IPS DF 4.7 (cell line): ENCODE results near the gene KIF27.
"Not testable (repeated sequence)": the region's sequence is repeated elsewhere in the genome, so short reads cannot be mapped to it uniquely, and the experiment has no call there.

ENCODE experiments used
- DNase-seq: peaks from one replicate; pipeline ENCODE4 v3.0.0-alpha.2; 2013; ENCODE audit warnings: low spot score; ENCODE audit errors: extremely low read depth

The KIF27 gene

DNA sequence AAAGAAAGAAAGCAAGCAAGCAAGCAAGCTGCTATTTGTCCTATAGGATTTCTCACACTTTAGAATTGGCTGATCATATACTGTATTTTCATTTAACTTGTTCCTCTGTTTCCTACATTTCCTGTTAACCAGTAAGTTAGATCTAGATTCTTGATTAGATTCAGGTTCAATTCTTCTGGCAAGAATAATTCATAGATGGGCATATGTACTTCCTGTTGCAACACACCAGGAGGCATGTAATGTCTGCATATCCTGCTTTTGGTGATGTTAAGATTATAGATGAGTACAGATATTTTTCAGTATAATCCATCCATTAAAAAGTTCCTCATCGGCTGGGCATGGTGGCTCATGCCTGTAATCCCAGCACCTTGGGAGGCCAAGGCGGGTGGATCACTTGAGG, 10.8 kb upstream of the KIF27 start:
- no peak for DNase-seq

DNA sequence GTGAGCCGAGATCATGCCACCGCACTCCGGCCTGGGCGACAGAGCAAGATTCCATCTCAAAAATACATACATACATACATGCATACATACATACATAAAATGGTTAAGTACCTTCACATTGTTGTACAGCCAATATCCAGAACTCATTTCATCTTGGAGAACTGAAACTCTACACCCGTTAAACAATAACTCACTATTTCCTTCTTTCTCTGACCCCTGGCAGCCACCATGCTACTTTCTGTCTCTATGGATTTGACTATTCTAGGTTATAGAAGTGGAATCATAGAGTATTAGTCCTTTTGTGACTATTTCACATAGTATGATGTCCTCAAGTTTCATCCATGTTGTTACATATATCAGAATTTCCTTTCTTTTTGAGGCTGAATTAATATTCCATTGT, 9.6 kb upstream of the KIF27 start:
- no peak for DNase-seq

DNA sequence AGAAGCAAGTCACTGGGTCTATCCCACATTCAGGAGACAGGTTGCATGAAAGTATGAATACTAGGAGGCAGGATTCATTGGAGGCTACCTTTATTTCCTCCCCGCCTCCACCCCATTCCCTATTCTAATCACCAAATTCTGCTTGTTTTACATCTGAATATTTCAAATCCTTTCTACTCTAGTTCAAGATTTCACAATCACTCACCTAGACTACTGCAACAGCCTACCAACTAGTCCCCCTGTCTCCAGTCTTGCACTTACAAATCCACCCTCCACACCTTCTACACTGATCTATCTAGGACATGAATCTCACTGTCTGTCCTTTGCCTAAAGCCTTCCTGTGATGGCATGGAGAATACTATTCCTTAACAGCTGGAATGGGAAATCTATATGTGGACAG, 6.4 kb upstream of the KIF27 start:
- DNase-seq = no peak

DNA sequence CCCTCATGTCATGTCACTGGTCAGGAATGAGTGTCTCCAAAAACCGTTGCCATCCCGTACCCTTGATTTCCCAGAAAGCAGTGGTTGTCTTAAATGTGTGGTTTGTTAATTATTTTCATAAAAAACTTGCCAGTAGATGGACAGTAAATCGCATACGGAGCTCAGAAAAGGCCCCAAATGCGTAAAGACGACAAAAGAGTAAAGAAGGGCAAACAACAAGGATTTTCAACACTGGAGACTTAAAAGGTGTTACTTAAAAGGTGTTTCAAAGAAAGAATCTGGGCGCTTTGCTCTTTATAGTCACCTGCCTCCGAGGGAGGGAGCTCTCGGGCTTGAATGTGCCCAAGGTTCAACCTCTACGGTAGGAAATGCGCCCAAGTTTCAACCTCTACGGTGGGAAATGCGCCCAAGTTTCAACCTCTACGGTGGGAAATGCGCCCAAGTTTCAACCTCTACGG, 734 bp downstream of the KIF27 start:
- DNase-seq = no peak

DNA sequence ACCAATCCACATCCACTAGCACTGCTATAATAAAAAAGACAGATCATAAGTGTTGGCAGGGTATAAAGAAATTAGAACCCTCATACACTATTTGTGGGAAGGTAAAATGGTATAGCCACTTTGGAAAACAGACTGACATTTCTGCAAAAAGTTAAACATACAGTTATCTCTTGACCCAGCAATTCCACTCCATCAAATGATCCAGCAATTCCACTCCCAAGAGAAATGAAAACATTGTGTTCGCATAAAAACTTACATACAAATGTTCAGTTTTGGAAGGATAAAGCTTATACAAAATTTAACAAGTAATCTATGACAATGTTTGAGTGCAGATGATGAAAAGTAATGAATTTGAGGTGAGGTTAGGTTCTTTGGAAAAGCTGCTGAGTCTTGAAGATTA, 2.1 kb downstream of the KIF27 start:
- no peak for DNase-seq

DNA sequence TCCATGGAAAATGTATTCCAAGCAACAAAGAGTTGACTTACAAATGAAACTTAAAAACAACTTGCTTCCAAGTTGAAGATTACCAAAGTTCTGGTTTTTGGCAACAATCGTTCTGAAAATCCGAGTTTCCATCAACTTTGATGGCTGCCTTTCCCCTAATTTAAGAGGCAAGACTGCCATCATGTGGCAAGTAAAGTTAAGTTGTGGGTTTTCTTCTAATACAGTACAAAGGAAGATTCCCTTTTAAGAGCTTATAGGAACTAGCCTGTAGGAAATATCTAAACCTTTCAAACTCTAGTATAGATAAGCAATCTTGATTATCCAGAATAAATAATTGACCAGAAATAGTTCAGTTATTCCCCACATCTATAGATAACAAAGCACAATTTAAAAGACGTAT, 9.0 kb downstream of the KIF27 start:
- not testable (repeated sequence) for DNase-seq

DNA sequence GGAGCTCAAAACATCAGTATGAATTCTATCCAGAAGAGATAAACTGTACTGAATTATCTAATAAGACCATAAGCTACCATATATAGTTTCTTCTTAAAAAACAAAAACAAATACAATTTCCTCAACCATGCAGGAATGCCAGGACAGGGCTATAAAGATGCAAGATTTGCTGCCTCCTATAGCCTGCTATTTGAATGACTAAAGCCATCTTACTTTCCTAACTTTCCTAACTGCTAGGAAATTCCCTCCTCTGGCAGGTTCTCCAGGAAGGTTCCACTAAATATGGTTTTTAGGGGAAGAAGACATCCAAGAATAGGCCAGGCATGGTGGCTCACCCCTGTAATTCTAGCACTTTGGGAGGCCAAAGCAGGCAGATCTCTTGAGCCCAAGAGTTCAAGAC, 15.1 kb downstream of the KIF27 start:
- no peak for DNase-seq

DNA sequence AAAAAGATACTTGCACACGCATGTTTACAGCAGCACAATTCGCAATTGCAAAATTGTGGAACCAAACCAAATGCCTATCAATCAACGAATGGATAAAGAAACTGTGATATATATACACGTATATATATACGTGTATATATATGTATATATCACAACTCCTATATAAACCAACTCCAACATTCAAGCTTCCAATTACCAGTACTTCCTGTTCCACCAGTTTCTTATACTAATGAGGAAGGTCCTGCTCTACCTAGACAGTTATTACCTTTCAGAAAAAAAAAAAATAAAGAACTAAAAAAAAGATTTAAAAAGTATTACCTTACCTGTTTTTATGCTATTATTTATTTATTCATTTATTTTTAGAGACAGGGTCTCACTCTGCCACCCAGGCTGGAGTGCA, 20.6 kb downstream of the KIF27 start:
- DNase-seq = not testable (repeated sequence)

DNA sequence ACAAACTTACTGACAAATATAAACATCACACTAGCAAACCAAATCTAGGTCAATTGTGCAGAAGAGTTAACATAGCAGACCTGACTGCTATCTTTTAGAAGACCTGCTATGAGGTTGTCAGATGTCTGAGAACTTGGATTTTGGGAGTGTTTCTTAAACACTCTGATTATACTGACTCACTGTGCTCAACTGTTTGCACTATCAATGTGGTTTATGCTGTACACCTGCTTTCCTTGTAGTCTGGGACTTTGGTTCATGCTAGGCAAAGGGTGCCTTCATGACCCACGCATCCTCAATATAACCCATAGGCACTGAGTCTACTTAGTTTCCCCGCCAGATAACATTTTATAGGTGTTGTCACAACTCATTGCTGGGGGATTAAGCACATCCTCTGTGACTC, 26.9 kb downstream of the KIF27 start:
- DNase-seq = not testable (repeated sequence)

DNA sequence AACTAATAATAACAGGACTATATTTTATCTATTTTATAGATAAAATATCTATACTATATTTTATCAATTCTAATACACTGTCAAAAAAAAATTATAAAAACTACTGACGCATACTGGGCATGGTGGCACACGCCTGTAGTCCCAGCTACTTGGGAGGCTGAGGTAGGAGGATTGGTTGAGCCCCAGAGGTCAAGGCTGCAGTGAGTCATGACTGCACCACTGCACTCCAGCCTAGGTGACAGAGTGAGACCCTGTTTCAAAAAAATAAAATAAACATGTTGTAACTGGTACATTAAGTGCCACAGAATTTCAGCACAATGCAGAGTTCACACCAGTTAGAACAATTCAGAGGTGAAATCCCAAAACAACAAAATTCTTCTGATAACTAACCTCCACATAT, 34.7 kb downstream of the KIF27 start:
- not testable (repeated sequence) for DNase-seq

DNA sequence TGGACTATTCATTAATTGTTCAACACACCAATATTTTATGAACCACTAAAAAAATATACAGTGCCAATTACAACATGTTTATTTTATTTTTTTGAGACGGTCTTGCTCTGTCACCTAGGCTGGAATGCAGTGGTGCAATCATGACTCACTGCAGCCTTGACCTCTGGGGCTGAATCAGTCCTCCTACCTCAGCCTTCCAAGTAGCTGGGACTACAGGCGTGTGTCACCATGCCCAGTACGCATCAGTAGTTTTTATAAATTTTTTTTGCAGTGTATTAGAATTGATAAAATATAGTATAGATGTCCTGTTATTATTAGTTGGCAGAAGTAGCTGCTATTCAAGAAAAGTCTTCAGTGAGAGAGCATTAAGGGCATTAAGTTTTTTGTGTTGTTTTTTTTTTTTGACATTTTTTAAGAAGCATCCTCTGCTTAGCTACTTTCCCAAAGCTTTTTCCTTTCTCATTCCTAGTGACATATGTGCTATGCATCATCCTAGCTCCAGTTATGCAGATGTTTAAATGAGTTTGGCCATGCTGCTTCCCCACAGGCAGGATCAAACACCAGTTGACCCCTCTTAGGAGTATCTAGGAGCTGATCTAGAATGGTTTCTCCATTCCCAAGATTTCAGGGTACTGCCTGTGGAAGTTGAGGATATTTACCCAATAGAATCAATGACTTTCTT, 35.5 kb downstream of the KIF27 start:
- not testable (repeated sequence) for DNase-seq

DNA sequence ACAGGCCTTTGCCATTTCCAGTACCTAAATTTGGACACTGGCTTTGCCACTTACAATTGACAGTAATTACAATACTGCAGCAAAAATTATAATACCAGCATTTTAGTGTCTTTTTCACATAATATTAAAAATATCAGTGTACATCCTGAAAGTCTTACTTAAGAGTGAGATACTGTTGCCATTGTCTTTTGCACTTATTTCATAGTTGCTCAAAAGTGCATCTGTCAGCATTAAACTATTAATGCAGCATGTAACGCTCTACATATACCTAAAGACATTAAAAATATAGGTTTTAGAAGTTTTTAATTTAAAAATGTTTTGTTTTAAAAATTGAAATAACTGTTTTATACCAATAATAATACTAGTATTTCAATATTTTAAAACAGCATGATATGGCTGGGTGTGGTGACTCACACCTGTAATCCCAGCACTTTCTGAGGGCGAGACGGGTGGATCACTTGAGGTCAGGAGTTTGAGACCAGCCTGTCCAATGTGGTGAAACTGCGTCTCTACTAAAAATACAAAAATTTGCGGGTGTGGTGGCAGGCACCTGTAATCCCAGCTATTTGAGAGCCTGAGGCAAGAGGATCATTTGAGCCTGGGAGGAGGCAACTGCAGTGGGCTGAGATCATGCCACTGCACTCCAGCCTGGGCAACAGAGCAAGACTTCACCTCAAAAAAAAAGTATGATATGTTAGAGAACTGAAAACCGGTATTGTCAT, 39.4 kb downstream of the KIF27 start:
- not testable (repeated sequence) for DNase-seq

DNA sequence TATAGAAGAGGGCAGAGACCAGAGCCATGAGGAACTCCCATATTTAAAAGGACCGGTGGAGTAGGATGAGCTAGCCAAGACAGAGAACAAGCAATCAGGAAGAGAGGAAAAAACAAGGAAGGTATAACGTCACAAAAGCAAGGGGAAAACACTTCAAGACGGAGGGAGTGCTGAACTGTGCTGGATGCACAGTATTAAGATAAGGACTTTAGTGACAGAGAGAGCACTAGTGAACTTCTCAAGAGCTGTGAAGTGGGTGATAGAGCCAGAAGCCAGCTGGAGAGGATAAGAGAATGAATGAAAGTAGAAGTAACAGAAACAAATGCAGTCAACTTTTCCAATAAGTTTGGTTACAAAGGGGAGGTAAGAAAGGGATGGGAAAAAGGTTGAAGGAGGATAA, 45.7 kb downstream of the KIF27 start:
- not testable (repeated sequence) for DNase-seq

DNA sequence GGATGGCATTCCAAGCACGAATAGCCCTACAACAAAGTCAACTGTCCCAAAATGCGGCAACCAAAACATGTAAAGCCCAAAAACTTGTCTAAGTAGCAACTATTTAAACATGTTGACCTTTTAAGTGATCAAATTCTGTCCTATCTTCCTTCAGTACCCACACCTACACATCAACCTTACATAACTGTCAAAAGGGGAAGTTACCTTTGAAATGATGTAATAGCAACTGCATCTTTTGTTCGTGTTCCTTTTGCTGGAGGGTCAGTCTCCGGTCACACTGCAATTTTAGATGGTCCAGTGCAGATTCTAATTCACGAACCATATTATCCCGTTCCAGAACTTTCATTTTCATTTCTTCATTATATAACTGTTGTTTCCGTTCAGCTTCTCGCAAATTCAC, 71.3 kb downstream of the KIF27 start:
- not testable (repeated sequence) for DNase-seq

DNA sequence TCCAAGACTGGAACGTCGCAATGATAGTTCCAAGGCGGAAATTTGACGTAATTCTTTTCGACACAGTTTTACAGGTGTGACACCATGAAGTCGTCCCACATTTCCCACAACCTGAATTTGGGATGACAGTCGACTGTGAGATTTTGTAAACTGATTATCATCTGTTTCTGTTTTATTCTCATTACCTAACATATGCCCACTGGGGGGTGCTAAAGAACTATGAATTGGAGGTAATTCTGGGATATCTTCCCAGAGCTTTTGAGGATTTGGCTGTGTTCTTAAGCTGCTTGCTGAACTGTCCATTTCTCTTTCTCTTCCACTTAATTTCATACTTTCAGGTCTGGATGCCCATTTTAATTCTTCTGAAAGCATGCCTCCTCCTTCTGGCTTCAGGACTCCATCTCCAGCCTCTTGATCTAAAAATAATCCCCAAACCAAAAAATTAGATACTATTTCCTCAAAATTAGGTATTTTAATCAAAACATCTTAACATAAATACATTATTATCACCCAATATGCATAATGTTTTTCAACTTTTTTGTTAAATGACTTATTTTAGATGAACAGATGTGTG, 84.1 kb downstream of the KIF27 start:
- DNase-seq = not testable (repeated sequence)

DNA sequence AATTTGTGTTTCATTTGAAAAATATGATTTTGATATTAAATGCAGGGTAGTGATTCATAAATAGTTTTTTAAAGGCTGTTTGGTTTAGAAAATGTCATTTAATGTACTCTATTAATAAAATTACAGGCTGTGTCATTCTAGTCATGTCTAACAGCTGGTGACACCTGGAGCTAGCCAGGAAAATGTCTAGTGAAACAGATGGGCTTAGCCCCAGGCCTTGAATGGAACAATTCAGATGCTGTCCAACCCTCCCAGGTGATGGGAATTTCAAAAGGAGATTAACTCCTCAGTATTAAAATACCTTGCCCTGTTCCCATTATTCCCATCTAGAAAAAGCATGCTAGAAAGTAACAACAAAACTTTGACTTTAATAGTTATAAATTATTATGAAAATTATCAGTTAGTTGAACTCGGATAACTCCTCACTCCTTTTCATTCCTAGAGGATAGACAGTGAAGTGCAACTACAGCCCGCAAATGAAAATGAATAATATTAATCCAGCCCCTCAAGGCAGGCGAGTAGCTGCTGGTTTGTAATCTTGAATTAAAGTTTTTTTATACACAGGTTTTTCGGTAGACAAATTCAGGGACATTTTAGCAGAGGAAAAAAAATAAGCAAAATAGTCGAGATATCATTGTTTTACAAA, 90.7 kb downstream of the KIF27 start:
- not testable (repeated sequence) for DNase-seq

DNA sequence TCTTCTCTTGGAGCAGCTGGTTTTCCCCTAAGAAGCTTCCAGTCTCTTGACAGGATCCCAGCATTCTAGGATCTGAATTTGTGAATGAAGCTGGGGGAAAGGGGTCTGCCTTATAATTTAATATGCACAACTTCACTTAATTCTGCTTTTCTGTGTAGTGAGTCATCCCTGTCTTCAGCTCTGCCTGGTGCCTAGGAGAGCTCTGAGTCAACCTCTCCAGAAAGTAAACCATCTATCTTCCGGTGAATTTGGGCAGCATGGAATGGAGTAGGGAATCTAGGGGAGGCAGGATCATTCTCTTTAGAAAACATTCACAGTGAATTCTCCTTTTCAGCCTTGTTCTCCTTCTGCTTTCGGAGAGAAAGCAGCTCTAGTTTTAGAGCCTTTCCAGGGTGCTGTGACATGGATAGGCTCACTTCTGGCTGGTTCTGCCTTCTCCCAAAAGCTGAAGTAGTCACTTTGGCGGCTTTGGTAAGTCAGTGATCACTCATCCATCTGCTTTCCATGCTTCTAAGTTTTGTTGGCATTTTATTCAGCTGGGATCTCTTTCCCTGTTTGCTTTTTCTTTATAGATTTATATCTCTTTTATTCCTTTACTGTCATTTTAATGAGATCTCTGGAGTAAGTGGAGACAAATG, 96.1 kb downstream of the KIF27 start:
- DNase-seq = not testable (repeated sequence)

DNA sequence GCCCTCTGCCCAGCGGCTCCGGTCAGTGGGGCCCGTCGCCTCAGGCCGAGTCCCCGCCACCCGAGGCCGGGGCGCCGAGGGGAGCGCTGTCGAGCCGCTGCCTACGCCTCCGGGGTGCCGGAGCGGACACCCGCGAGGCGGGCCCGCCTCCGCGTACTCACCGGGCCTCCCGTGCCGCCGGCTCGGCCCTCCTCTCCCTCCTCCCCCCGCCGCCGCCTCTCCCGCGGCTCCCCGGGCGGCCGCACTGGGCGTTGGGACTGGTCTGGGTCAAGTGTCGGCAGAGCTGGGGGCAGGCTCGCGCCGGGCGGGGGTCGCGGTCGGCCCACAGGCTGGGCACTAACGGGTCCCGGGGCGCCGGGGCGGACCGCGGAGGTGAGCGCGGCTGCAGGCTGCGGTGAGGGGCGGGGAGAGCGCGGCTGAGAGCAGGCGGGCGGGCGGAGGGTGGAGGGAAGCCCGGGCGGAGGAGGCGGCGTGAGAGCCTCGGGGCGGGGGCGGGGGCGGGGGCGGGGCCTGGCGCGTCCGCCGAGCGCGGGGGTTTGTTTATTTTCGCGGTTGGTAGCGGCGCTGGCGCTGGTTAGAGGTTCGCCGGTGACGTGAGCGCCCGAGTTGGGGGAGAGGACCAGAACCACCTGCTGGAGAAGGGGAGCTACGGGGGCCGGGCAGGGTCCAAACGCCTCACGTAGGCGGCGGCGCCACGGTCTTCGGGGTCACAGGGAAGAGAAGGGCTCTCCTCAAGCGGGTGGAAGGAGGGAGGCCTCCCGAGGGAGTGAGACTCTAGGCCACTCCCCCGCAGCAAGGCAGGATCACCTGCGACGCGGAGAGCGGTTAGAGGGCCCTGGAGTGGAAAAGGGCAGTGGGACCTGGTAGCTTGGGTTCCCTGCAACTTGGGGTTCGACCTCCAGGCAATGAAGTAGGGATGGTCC, 103.6 kb downstream of the KIF27 start, which contains the start of gene GKAP1:
Gene GKAP1, minus strand, starts transcription at position 414 of the 923 bp plus-strand sequence. CDS start 11,252 bp downstream, outside the sequence.
- not testable (repeated sequence) for DNase-seq

DNA sequence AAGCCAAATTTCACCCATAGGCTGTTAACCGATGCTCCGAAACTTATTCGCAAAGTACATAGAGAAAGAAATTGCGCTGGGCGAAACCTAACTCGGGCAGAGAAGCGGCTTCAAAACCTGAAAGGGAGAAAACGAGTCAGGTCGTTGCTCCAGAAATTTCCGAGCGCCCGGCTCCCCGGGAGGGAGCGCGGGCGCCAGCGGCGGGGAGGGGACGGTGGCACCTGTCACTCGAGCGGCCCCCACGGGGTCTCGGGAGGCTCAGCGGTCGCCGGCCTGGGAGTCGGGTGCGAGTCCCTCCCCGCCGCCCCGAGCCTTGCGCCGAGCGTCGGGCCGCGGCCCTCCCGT, 104.2 kb downstream of the KIF27 start:
- DNase-seq = not testable (repeated sequence)

DNA sequence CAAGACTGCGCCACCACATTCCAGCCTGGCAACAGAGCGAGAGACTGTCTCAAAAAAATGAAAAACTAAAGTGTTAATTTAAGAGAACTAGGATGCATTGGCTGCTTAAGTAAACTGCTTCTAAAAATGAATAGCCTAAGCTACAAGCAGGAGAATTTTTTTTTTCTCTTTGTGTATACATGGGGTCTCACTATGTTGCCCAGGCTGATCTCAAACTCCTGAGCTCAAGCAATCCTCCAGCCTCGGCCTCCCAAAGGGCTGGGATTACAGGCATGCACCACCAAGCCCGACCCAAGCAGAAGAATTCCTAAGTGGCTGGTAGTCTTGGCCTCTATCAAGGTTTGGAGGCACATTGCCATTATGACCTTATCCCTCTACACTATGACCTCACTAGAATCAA, 106.1 kb downstream of the KIF27 start:
- DNase-seq = not testable (repeated sequence)
